GM12801 (cell line): Measurements from ENCODE around the gene ABI1.

Source experiments
- TF ChIP-seq, protein P1 (sequence below): IDR thresholded peaks from one replicate; pipeline ENCODE4 v1.5.1; 2011; ENCODE audit warnings: control low read depth; ENCODE audit not compliant: insufficient read length; ENCODE audit errors: extremely low read depth

The ABI1 gene

DNA sequence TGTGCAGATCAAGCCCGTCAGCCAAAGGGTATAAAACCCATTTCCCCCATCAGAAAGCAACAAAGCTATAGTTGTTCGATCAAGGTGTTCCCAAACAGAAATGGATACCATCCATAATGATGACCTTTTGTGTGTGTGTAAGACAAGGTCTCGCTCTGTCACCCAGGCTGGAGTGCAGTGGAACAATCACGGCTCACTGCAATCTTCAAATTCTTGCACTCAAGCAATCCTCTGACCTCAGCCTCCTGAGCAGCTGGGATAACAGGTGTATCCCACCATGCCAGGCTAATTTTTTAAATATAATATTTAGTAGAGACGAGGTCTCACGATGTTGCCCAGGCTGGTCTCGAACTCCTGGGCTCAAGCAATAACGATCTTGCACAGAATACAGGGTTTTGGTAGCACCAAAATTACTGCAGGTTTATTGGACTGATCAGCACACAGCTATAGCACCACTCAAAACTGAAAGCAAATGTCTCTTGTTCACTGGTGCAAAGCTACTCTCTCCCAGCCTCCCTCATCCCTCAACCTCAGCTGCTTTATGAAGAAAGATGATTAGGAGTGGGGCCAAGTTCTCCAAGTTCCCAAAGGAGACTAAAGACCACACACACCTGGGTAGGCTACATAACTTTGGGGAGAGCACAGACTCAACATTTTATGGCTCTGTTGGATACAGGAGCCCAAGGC, 80.5 kb downstream of the ABI1 start:
- TF ChIP-seq, protein P1, sequence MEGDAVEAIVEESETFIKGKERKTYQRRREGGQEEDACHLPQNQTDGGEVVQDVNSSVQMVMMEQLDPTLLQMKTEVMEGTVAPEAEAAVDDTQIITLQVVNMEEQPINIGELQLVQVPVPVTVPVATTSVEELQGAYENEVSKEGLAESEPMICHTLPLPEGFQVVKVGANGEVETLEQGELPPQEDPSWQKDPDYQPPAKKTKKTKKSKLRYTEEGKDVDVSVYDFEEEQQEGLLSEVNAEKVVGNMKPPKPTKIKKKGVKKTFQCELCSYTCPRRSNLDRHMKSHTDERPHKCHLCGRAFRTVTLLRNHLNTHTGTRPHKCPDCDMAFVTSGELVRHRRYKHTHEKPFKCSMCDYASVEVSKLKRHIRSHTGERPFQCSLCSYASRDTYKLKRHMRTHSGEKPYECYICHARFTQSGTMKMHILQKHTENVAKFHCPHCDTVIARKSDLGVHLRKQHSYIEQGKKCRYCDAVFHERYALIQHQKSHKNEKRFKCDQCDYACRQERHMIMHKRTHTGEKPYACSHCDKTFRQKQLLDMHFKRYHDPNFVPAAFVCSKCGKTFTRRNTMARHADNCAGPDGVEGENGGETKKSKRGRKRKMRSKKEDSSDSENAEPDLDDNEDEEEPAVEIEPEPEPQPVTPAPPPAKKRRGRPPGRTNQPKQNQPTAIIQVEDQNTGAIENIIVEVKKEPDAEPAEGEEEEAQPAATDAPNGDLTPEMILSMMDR: no peak

- TF ChIP-seq, protein P1: no peak
Observed at GRCh38 chr10:26779176-26779860, 81.4 kb downstream of the ABI1 start.

GRCh38 chr10:26777686-26778085, 83.1 kb downstream of the ABI1 start:
- TF ChIP-seq, protein P1: no peak

GRCh38 chr10:26776258-26776657, 84.5 kb downstream of the ABI1 start:
- TF ChIP-seq, protein P1: no peak

- TF ChIP-seq, protein P1: no peak
Observed at GRCh38 chr10:26773633-26774032, 87.1 kb downstream of the ABI1 start.

DNA sequence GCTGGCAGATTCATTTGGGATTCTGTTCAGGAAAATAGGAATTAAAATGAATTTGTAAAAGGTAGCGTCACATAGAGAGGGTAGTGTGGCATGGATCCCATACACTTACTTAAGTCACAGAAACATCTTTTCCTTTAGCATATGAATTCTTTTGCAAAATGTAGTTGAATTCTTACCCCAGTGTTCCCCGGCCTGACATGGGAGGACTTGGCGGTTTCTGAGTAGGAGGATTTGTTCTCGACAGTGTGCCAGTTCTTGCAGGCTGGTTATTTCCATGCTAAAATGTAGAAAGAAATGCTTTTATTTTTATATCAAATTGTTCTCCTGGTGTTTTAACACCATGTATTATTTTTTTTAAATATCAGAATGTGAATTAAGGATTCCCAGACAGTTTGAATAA, 90.7 kb downstream of the ABI1 start:
- TF ChIP-seq, protein P1: no peak

- TF ChIP-seq, protein P1: no peak
Observed at GRCh38 chr10:26765549-26765948, 95.2 kb downstream of the ABI1 start.
